Ovary (tissue), 9 donors: ENCODE results near the gene RYR2. TPM values are rescaled to one million over a fixed set of nuclear protein-coding genes. Genes with fewer than 3 reads are reported as not detected.

Source experiments
- DNase-seq, 5 donors: peaks; one replicate each; pipeline ENCODE4 v3.0.0-alpha.2; 2019 to 2020
- H3K27ac ChIP-seq, 2 donors: fragments of 200-600 bp; one replicate each; pipeline versions ENCODE4 v1.5.1 to v1.8.0; 2019 to 2022
- H3K27me3 ChIP-seq: fragments of 200-600 bp; one replicate; pipeline ENCODE4 v1.8.0; 2022
- H3K36me3 ChIP-seq: fragments of 200-600 bp; sonication (generic); one replicate; pipeline ENCODE4 v1.5.1; 2019
- H3K4me1 ChIP-seq: one replicate; pipeline ENCODE4 v1.8.1; 2013; ENCODE audit warnings: mild to moderate bottlenecking, moderate library complexity; ENCODE audit not compliant: insufficient read depth
- H3K4me3 ChIP-seq: fragments of 200-600 bp; sonication (generic); one replicate; pipeline ENCODE4 v1.5.1; 2017
- H3K9me3 ChIP-seq, 2 donors: fragments of 200-600 bp in 1 of 2; sonication (generic) in 1 of 2; one replicate each; pipeline versions ENCODE4 v1.5.1 to v1.8.1; 2013 to 2019; ENCODE audit warnings: mild to moderate bottlenecking in 1 of 2, moderate library complexity in 1 of 2
- CTCF ChIP-seq, 3 donors: fragments of 450-650 bp in 2 of 3; fragments of 200-600 bp in 1 of 3; IDR thresholded peaks; one replicate each; pipeline versions ENCODE4 v1.5.1 to v1.8.0; 2016 to 2022; ENCODE audit warnings: antibody characterized with exemption in 3 of 3, mild to moderate bottlenecking in 1 of 3
- EP300 ChIP-seq: sonication (generic); formaldehyde crosslinking; IDR thresholded peaks from one replicate; pipeline ENCODE4 v1.6.1; 2017; ENCODE audit warnings: antibody characterized with exemption
- POLR2A ChIP-seq: fragments of 450-650 bp; IDR thresholded peaks from one replicate; pipeline ENCODE4 v1.6.1; 2017; ENCODE audit warnings: antibody characterized with exemption, mild to moderate bottlenecking, moderate library complexity
- WGBS, 3 donors: extraction: QIAGEN DNeasy Blood & Tissue Kit in 1 of 3; methylation state at CpG; one replicate each; pipeline versions ENCODE4 v1.1.5 to v1.1.7; 2013 to 2017; 5-methylcytosine and 5-hydroxymethylcytosine counted together
- intact Hi-C, 4 donors: fragments of 100-400 bp; cut with DNase I; formaldehyde crosslinking; loops; one replicate each; pipeline versions ENCODE4 v1.11.0 to v1.15.1; 2022 to 2023
- polyA plus RNA-seq, 2 donors: library from polyadenylated mRNA; stranded (reverse); fragments of 200-250 nt in 1 of 2; fragments of 350-450 nt in 1 of 2; fragmentation: Illumina TruSeq in 1 of 2; extraction: RNeasy Lipid Tissue Mini Kit (QIAGEN cat#74804) in 1 of 2; gene quantifications; one replicate each; pipeline ENCODE4 v1.2.3, GENCODE V29; 2013 to 2014
- total RNA-seq, 7 donors: library from RNA; depleted of rRNA in 2 of 7; stranded (reverse); fragments of >200 nt in 2 of 7; fragmentation: NEBNext Ultra II Directional in 3 of 7; extraction: Animal tissue kit (Norgen Biotek cat#: 25700) in 3 of 7; gene quantifications; one replicate each; pipeline versions ENCODE4 v1.1.0 to v1.2.4, GENCODE V29; 2016 to 2023
- donor health status: DM: no; HTN: no; CAD: no; lungs with moderate emphysema.
- donor health status: DM: no; HTN: no; CAD: no.
- donor health status: Bipolar disorder and iron deficiency.
- donor health status: DM: yes; HTN: yes; CAD: no.
- donor health status: DM: no; HTN: no; CAD: no.
- donor health status: DM: yes; HTN: yes; CAD: no.

RYR2 gene
- total and polyA plus RNA-seq, 9 donors: 3.0 to 13.8 (median 5.4) TPM

GRCh38 chr1:237792149-237792548 lies 750.2 kb downstream of the RYR2 start:
- no peaks in the 10 kb centered on the region for H3K4me1 ChIP-seq
- H3K27ac ChIP-seq: no peak overlapping the region
- H3K36me3 ChIP-seq: no peaks in the 10 kb centered on the region
- no peak overlapping the region for H3K4me3 ChIP-seq
- intact Hi-C loops: no loop called here
- 78 to 89% (median 78%) methylated on average over 7 of the region's 7 CpGs for WGBS, 3 donors
- DNase-seq: no peak
- H3K9me3 ChIP-seq: no peaks in the 10 kb centered on the region
- TF ChIP-seq EP300 (no peak), CTCF (IDR thresholded peaks at IDR 0.05) (no peak), POLR2A (no peak)
- no peaks in the 10 kb centered on the region for H3K27me3 ChIP-seq

- Histone ChIP-seq H3K4me3 (no peak overlapping the region), H3K27ac (no peak overlapping the region), H3K27me3 (no peaks in the 10 kb centered on the region), H3K36me3 (no peaks in the 10 kb centered on the region), H3K9me3 (no peaks in the 10 kb centered on the region), H3K4me1 (no peaks in the 10 kb centered on the region)
- intact Hi-C loops: no loop called here
- DNase-seq: no peak
- WGBS, 3 donors: 84 to 100% (median 94%) methylated on average over 1 of the region's 1 CpG
- TF ChIP-seq EP300 (no peak), POLR2A (no peak), CTCF (IDR thresholded peaks at IDR 0.05) (no peak)
Measured at GRCh38 chr1:237792726-237793125, 750.7 kb downstream of the RYR2 start.

- Histone ChIP-seq H3K4me1 (no peaks in the 10 kb centered on the region), H3K4me3 (no peak overlapping the region), H3K27ac (no peak overlapping the region), H3K36me3 (no peaks in the 10 kb centered on the region), H3K27me3 (no peaks in the 10 kb centered on the region), H3K9me3 (no peaks in the 10 kb centered on the region)
- intact Hi-C loops: no loop called here
- no peak for DNase-seq
- 34 to 40% (median 35%) methylated on average over 3 of the region's 3 CpGs for WGBS, 3 donors
- TF ChIP-seq POLR2A (no peak), EP300 (no peak), CTCF (IDR thresholded peaks at IDR 0.05) (no peak)
Measured at GRCh38 chr1:237794071-237794470, 752.1 kb downstream of the RYR2 start.

- H3K4me1 ChIP-seq: no peaks in the 10 kb centered on the region
- no peak overlapping the region for H3K27ac ChIP-seq
- DNase-seq: no peak
- 83 to 96% (median 92%) methylated on average over 11 to 13 of the region's 13 CpGs for WGBS, 3 donors
- H3K9me3 ChIP-seq: no peaks in the 10 kb centered on the region
- intact Hi-C loops: no loop called here
- H3K4me3 ChIP-seq: no peak overlapping the region
- H3K36me3 ChIP-seq: no peaks in the 10 kb centered on the region
- TF ChIP-seq CTCF (IDR thresholded peaks at IDR 0.05) (no peak), POLR2A (no peak), EP300 (no peak)
- H3K27me3 ChIP-seq: no peaks in the 10 kb centered on the region
Measured at GRCh38 chr1:237795558-237795957, 753.6 kb downstream of the RYR2 start.
